ENCODE results near the gene KCNJ6. TPM values are rescaled to one million over a fixed set of nuclear protein-coding genes. Genes with fewer than 3 reads are reported as not detected.

The KCNJ6 gene
- total and polyA plus RNA-seq, 2 donors from 2014 or later = 0.06 TPM; not detected in 1

- intact Hi-C loops (cut with DNase I) = no loop called here
These were observed 211.5 kb downstream of the KCNJ6 start for GRCh38 chr21:37704751-37705150.

GRCh38 chr21:37702241-37702640 lies 214.0 kb downstream of the KCNJ6 start:
- Histone ChIP-seq H3K9ac (ENCODE audit: low read length in 3 of 3) (no peak overlapping the region), H3K4me3 (ENCODE audit: low read length in 3 of 3) (no peak overlapping the region), H3K36me3 (ENCODE audit: control insufficient read depth in 2 of 3, insufficient read depth in 3 of 3, low read length in 3 of 3) (no peaks in the 10 kb centered on the region), H3K9me3 (ENCODE audit: control insufficient read depth in 2 of 3, insufficient read depth in 1 of 3, low read length in 3 of 3) (no peaks in the 10 kb centered on the region), H3K27me3 (ENCODE audit: control insufficient read depth, insufficient read depth, low read length) (no peaks in the 10 kb centered on the region), H3K4me1 (ENCODE audit: control insufficient read depth in 2 of 3, insufficient read depth in 2 of 3, low read depth in 1 of 3, low read length in 3 of 3) (peaks cover 0 to 3% (median 0%) of the 10 kb centered on the region in 3 donors), H3K27ac (ENCODE audit: low read depth in 2 of 2, low read length in 2 of 2) (no peak overlapping the region)
- TF ChIP-seq CTCF (IDR thresholded peaks at IDR 0.05; ENCODE audit: borderline replicate concordance, extremely low read depth, insufficient read depth) = no peak
- no peak for DNase-seq
- no peak for FAIRE-seq
- intact Hi-C loops (cut with DNase I) = no loop called here

More at GRCh38 chr21:37704751-37705150, 211.5 kb downstream of the KCNJ6 start:
- Histone ChIP-seq H3K27ac (ENCODE audit: low read depth in 2 of 2, low read length in 2 of 2) (no peak overlapping the region), H3K36me3 (ENCODE audit: control insufficient read depth in 2 of 3, insufficient read depth in 3 of 3, low read length in 3 of 3) (no peaks in the 10 kb centered on the region), H3K27me3 (ENCODE audit: control insufficient read depth, insufficient read depth, low read length) (no peaks in the 10 kb centered on the region), H3K9ac (ENCODE audit: low read length in 3 of 3) (no peak overlapping the region), H3K4me3 (ENCODE audit: low read length in 3 of 3) (no peak overlapping the region), H3K9me3 (ENCODE audit: control insufficient read depth in 2 of 3, insufficient read depth in 1 of 3, low read length in 3 of 3) (no peaks in the 10 kb centered on the region), H3K4me1 (ENCODE audit: control insufficient read depth in 2 of 3, insufficient read depth in 2 of 3, low read depth in 1 of 3, low read length in 3 of 3) (peaks cover 0 to 3% (median 0%) of the 10 kb centered on the region in 3 donors)
- FAIRE-seq = no peak
- TF ChIP-seq CTCF (IDR thresholded peaks at IDR 0.05; ENCODE audit: borderline replicate concordance, extremely low read depth, insufficient read depth) = no peak
- DNase-seq = no peak

GRCh38 chr21:37700641-37701202 lies 215.5 kb downstream of the KCNJ6 start:
- H3K4me3 ChIP-seq (ENCODE audit: low read length in 3 of 3) = no peak overlapping the region
- peak; percentile 55 for TF ChIP-seq CTCF (IDR thresholded peaks at IDR 0.05; ENCODE audit: borderline replicate concordance, extremely low read depth, insufficient read depth)
- DNase-seq = peak in 4 of 5 donors; percentile 56 to 87 (median 70)
- no peak overlapping the region for H3K27ac ChIP-seq (ENCODE audit: low read depth in 2 of 2, low read length in 2 of 2)
- no peaks in the 10 kb centered on the region for H3K36me3 ChIP-seq (ENCODE audit: control insufficient read depth in 2 of 3, insufficient read depth in 3 of 3, low read length in 3 of 3)
- no peak overlapping the region for H3K9ac ChIP-seq (ENCODE audit: low read length in 3 of 3)
- no peak for FAIRE-seq
- no peaks in the 10 kb centered on the region for H3K27me3 ChIP-seq (ENCODE audit: control insufficient read depth, insufficient read depth, low read length)
- H3K9me3 ChIP-seq (ENCODE audit: control insufficient read depth in 2 of 3, insufficient read depth in 1 of 3, low read length in 3 of 3) = no peaks in the 10 kb centered on the region
- H3K4me1 ChIP-seq (ENCODE audit: control insufficient read depth in 2 of 3, insufficient read depth in 2 of 3, low read depth in 1 of 3, low read length in 3 of 3) = peaks cover 0 to 3% (median 0%) of the 10 kb centered on the region in 3 donors
- intact Hi-C loops (cut with DNase I) = no loop called here

Measured in kidney (tissue), 14 donors.